NB4 (cell line): ENCODE measurements around the gene PHF2.
"Not testable (repeated sequence)": the region's sequence is repeated elsewhere in the genome, so short reads cannot be mapped to it uniquely, and the experiment has no call there.

Experiments used
- DNase-seq: peaks from one replicate; pipeline ENCODE4 v3.0.0; 2010; ENCODE audit warnings: low read depth
- H3K4me3 ChIP-seq: one replicate; pipeline ENCODE4 v1.5.1; 2011; ENCODE audit warnings: mild to moderate bottlenecking, low read depth, low read length, moderate library complexity
- CTCF ChIP-seq: IDR thresholded peaks from one replicate; pipeline ENCODE4 v1.5.1; 2012; ENCODE audit warnings: low read depth, low read length
- MYC ChIP-seq: IDR thresholded peaks from 2 replicates; pipeline ENCODE4 v1.6.1; 2011; ENCODE audit warnings: low read depth, low read length
- POLR2A ChIP-seq: IDR thresholded peaks from 2 replicates; pipeline ENCODE4 v1.6.1; 2011; ENCODE audit warnings: mild to moderate bottlenecking; ENCODE audit not compliant: insufficient read length; ENCODE audit errors: extremely low read depth
- TF ChIP-seq, protein P1 (sequence below): IDR thresholded peaks from 2 replicates; pipeline ENCODE4 v1.6.1; 2011; ENCODE audit warnings: low read depth, low read length

Gene PHF2

DNA sequence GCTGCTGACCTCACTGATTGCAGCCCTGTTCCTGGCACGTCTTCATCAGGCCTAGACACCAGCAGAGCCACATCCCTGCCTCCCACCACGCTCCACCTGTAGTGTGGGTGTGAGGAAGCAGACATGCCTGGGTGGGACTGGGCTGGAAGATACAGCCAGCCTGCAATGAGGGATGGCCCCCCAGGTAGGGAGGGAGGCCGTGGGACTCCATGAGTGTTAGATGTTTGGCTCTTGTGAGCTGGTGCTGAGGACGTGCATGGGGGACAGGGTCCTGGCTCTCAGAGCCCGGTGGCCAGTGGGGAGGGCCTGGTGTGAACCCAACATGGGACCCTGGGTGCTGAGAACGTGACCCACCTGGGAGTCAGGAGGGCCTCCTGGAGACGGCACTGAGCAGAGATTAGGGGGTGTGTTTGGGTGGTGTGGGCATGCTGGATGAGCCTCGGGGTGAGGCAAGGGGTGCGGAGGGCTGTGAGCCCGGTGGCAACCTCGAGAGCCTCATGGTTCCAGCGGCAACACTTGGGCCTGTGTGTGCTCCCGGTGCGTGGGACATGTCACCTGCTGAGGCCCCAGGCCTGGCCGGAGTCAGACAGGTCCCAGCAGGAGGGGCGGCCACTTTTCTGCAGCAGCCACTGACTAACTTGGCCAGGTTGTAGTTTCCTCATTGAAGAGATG is 87.6 kb downstream of the PHF2 start:
- DNase-seq: no peak
- TF ChIP-seq MYC (no peak), POLR2A (no peak), CTCF (no peak)
- TF ChIP-seq, protein P1, sequence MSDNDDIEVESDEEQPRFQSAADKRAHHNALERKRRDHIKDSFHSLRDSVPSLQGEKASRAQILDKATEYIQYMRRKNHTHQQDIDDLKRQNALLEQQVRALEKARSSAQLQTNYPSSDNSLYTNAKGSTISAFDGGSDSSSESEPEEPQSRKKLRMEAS: no peak
- no peak overlapping the region for H3K4me3 ChIP-seq

- H3K4me3 ChIP-seq: no peak overlapping the region
- no peak for DNase-seq
- no peak for TF ChIP-seq MYC
- TF ChIP-seq, protein P1: no peak
- TF ChIP-seq CTCF: no peak
- no peak for TF ChIP-seq POLR2A
Measured at GRCh38 chr9:93664549-93665120, 88.3 kb downstream of the PHF2 start.

DNA sequence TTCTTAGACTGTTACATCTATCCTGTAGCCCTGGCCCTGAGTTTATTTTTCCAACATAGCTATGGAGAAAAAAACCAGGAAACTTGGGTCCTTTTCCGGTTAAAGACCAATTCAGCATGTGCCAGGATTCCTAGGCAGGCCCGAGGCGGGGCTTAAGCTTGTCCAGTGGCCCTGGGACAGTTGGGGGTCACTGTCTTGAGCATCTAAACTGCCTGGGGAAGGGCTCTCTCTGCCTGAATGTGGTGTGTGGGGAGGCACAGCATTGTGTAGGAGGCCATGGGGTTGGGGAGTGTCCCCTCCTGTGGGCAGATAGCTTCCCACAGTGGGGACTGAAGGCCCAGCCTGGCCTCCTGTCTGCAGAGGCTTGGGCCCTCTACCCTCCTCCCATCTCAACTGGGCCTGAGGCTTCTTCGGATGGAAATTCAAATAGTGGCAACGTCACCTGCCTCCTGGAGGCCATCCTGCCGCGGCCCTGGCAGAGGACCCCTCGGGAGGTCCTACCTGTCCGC is 88.8 kb downstream of the PHF2 start:
- no peak for DNase-seq
- no peak overlapping the region for H3K4me3 ChIP-seq
- TF ChIP-seq POLR2A (no peak), MYC (no peak), CTCF (no peak)
- TF ChIP-seq, protein P1: no peak

DNA sequence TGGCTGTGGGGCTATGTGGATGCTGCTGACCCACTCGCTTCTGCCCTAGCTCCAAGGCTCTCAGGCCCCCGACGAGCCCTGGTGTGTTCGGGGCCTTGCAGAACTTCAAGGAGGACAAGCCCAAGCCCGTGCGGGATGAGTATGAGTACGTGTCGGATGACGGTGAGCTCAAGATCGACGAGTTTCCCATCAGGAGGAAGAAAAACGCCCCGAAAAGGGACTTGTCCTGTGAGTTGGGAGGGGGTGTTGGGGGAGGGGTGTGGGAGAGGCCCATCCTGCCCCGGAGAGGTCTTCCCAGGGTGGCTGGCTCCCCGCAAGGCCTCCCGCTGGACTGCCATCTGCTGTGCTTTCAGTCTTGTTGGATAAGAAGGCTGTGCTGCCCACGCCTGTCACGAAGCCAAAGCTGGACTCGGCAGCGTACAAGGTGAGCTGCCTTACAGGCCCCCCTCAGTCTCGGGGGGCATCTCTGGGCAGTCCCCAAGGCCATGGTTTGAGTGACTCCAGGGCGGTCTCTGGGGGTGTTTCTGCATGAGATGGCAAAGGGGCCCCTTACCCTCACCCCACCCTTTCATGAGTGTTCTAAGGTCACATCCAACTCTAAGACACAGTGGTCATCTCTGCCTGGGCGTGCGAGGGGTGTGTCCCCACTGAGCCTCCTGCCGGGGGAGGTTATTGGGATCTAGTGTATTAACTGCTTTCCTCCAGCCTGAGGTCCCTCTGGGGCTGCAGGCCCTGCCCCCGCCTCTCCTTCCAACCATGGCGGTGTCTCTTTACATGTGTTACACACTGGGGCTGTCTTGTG is 89.5 kb downstream of the PHF2 start:
- H3K4me3 ChIP-seq: no peak overlapping the region
- TF ChIP-seq CTCF (no peak), POLR2A (no peak), MYC (no peak)
- TF ChIP-seq, protein P1: no peak
- DNase-seq: no peak

GRCh38 chr9:93666439-93666784 is 90.0 kb downstream of the PHF2 start:
- DNase-seq, H3K4me3 ChIP-seq: not testable (repeated sequence)

DNA sequence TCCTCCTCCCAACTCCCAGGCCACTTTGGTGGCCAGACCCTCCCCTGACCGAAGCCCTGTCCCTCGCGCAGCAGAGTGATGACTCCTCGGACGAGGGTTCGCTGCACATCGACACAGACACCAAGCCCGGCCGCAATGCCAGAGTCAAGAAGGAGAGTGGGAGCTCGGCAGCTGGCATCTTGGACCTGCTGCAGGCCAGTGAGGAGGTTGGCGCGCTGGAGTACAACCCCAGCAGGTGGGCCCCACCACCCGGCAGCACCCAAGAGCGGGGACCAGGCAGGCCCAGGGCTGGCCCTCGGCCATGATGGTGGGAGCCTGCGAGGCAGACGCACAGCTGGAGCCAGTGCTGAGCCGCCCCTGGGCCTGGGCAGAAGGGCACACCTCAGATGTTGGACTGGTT is 90.6 kb downstream of the PHF2 start:
- H3K4me3 ChIP-seq: no peak overlapping the region
- no peak for DNase-seq
- TF ChIP-seq, protein P1: no peak
- TF ChIP-seq CTCF: no peak
- no peak for TF ChIP-seq POLR2A
- TF ChIP-seq MYC: no peak
